Measurements from ENCODE around the gene MYEOV.
A peak's percentile ranks its signal among the peaks of the same experiment; 100 is the strongest.

The MYEOV gene

DNA sequence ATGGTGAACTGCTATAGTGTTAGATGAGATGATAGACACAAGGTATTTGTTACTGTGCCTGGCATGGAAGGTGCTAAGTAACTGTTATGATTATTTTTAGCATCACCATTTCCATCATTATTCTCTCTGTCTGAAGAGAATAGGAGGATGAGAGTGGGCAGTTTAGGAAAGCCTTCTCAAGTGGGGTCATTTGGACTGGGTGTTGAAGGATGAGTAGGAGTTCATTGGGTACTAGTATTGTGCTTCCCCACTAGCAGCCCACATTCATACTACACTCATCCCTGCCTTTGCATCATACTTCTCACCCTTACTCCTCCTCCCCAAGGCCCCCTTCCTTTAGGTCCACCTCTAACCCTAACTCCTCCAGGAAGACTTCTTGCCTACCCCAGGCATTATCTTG is 20.6 kb downstream of the MYEOV start:
- no peak for DNase-seq

DNA sequence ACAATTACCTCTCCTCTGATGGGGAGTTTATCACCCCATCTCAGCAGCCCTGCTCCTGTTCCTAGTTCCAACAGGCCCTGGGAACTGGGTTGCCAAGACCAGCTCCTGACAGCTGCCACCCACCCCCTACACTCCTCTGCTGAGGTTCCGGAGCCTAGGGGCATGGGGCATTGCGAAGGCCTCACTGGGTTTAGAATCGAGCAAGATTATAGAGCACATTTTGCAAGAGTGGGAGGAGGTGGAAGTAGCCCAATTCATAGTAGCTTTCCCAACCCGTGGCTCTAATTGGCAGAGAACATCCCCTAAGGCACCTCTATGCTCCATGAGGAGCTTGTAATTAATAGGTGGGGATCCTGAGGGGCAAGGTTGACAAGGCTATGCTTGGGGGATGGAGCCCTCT is 23.0 kb downstream of the MYEOV start:
- DNase-seq, result no peak

GRCh38 chr11:69317401-69318092 is 23.6 kb downstream of the MYEOV start:
- DNase-seq, result no peak

- DNase-seq, result no peak
These were observed 24.1 kb downstream of the MYEOV start for GRCh38 chr11:69318093-69318420.

DNA sequence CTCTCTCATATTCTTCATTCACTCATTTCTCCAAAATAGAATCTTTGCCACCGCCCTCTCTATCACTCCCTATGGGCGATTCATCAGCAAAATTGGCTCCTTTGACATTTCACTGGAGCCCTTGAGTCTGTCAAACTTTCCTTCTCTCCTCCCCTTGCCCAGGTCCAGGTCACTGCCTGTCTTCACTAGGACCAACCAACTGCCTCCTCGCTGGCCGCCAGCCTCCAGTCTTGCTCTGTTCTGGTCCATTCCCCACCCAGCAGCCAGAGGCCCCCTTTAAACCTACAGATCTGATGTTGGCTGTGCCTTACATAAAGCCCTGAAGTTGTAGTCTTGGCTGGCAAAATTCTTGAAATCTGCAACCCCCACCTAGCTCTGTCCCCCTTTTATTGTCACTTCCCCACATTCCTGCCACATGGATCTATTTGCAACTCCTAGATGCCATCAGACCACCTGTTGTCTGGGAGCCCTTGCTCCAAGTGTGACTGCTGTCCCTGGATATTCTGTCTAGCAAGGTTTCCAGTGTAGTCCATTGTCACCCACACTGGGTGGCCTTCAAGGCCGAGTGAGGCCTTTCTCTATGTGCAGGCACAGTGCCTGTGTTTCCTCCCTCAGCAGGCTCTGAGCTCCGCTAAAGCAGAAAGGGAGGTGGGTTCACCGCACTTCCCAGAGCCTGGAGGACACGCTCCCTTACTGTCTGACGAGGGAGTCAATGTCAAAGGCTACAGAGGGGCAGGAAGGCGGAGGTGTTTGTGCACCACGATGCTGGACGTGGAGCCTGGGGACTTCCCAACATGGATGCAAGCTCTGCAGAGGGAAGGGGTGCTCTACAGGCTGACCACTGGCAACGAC is 25.5 kb downstream of the MYEOV start:
- no peak for DNase-seq

GRCh38 chr11:69320326-69320725 is 26.4 kb downstream of the MYEOV start:
- DNase-seq, result no peak

GRCh38 chr11:69320756-69321741 is 27.1 kb downstream of the MYEOV start:
- DNase-seq, result no peak

DNA sequence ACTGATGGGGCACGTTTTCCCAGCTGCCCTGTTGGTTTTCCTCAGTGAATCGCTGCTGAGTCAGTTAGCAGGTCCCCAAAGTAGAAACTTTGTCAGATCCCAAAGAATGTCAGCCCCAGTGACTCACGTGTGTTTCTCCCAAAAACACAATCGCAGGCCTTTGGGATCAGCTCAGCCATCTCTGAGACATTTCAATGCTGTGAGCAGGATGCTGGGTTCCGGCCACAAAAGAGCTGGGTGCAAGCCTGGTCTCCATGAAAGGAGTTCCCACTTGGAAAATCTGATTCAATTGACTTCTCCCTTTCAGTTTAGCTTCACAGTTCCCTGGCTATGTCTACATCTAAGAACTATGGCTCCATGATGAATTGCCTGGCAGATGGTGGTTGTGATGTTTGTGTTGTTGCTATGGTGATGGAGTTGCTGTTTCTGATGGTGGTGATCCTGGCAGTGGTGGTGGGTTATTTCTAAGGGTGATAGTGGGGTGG is 28.0 kb downstream of the MYEOV start:
- peak in 1 of 51 donors; percentile 18 for DNase-seq

DNA sequence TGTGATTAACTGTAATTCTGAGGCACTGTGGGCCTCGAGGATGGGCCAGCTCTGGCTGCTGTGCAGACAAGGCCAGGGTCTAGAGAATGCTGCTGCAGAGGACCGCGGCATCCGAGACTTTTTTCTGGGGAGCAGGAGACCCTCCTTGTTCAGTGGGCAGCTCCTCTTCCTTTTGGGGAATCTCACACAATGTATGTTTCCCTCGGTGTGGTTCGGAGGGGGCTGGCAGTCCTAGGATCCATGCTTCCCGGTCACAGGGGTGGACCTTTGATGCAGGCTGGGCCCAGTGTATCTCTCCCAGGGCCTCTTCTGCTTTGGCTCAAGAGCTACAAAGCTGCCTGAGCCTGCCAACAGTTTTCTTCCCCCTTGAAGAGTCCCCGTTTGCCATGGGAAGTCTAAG is 31.5 kb downstream of the MYEOV start:
- no peak for DNase-seq

DNA sequence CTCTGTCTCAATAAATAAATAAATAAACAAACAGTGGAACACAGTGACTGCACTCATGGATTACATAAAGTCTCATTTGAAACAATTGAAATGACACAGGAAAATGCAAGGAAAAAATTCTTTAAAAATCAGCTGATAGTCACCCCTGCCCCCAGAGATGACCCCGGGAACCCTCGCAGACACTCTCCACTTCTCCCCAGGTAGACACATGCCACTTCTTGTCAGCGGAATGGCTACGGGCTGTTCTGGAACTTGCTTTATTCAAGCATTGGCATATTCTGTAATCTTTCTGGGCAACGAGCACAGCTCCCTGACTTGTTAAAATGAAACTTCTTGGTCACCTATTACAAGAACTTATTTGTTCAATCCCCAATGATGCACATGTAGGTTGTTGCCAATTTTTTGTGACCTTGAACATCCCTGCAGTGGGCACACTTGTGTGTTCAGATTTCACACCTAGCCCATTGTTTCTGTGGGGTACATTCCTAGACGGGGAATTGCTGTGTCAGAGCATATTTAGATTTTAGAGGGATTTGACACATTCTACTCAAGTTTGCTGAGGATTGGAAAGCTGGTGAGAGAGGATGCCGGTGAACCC is 32.8 kb downstream of the MYEOV start:
- DNase-seq, result no peak

DNA sequence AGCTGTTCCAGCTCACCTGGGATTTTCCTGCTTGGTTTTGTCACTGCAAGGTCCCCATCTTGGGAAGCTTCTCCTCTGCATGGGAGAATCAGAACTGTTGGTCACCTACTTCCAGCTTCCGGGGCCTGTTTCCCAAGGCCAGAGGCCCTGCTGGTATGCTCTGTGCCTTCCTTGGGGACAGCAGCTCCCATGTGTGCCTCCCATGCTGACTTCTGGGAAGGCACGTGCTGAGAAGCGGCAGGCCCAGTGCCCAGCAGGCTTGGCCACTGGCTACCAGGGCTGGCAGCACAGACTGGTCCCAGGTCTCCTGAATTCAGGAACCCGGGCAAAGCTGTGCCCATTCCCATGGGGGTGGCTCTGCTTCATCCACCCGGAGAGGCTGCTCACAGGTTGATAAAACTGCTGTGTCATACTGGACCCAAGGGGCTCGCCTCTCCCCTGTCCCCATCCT is 33.8 kb downstream of the MYEOV start:
- DNase-seq, result no peak

GRCh38 chr11:69328231-69328630 is 34.3 kb downstream of the MYEOV start:
- DNase-seq, result peak in 1 of 51 donors; percentile 11

DNA sequence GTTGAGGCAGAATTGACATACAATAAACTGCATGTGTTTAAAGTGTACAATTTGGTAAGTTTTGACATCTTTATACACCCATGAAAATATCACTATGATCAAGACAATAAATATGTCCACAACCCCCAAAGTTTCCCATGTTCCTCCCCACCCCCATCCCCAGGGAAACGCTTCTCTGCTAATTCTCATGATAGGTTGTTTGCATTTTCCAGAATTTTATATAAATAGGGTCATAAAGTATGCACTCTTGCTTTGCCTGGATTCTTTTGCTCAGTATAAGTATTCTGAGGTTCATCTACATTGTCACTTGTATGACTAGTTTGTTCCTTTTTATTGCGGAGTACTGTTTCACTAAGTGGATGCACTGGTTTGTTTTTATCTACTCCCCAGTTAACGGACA is 35.6 kb downstream of the MYEOV start:
- no peak for DNase-seq

GRCh38 chr11:69330330-69330729 is 36.4 kb downstream of the MYEOV start:
- DNase-seq, result no peak

DNA sequence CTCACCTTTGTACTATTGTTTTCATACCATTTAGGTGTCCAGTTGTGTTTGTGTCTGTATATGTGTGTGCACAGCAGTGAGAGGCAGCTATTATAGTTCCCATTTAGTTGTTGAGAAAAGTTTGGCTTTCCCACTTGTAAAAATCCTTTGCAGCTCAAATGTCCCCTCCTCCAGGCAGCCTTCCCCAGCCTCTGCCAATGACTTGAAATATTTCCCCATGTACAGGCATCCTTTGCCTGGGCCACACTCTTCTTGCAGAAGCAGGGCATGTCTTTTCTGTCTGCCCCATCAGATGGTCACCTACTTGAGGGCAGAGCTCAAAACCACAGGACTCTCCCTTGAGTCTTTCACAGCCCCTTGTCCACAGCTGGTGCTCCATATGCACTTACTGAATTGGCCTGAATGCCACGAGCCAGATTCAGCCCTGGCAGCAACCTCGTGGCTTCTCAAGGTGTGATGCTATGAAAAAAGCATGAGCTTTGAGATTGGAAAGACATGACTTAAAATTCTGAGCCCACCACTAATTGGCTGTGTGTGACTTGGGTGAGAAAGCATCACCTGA is 39.3 kb downstream of the MYEOV start:
- no peak for DNase-seq

DNA sequence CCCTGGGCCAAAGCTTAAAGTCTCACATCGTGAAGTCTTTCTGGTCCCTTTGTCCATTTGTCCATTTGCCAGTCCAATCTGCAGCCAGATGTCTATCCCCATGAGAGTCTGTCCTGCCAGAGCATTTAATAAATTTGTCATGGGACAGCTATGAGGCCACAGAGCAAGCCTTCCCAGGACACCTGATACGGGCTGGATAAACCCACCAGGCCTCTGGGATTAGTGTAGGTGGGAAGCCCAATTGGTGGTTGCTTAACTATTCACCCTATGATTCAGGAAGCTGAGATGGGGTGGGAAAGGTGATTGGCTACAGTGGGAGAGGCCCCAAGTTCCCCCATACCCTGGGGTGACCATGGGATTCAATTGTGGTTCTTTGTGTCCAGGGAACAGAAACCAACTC is 39.9 kb downstream of the MYEOV start:
- DNase-seq, result no peak

DNA sequence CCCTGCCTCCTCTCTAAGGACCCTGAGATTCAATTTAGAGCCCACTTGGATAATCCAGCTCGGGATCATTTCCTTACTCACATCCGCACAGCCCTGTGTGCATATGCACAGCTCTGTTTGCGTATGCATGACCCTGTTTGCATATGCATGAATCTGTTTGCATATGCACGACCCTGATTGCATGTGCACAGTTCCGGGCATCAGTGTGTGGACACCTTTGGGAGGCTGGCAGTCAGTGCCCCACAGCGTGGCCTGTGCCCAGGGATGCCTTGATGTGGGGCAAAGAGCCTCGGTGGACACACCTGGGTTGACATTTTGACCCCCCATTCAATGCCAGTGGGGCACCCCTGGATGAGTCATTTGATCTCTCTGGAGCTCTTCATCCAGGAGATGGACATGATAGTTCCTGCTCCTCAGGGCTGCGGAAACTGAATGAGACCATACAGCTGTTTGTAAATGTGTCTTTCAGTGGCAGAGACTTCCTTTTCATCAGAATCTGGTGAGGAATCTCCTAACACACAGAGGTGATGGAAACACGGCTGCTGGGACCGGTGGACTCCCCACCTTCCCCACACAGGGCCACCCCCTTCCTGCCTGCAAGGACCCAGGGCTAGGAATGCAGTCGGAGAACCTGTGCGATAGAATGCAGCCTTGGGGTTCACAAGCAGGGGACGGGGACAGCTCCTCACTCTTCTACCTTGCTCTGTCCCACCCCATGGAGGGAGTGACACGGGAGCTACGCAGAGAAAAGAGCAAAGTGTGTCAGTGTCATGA is 41.2 kb downstream of the MYEOV start:
- no peak for DNase-seq

DNA sequence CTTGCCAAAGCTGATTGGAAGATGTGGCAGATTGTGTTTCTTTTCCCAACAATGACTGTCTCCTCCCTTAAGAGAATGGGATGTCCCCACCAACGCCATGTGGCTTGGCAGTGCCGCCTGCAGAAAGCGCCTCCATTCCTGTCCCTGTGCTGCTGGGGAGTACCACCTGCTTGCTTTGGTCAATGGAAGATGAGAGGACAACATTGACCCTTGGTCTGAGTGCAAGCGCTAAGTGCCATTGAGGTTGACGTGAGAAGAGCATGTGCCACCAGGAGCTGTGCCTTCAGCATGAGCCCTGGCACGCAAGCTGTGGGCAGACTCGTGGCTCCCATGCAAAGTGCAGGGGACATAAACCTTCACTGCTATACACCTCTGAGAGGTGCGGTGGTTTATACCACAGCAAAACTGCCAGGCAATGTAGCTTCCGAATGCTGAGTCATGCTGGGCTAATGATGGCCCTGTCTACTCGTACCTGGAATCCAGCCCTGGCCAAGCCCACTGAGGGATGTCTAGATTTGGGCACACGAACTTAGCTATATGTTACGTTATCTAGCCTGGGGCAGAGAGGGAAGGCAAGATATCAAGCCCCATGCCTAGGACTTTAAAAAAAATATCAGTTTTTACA is 41.9 kb downstream of the MYEOV start:
- DNase-seq, result no peak

GRCh38 chr11:69337211-69337721 is 43.3 kb downstream of the MYEOV start:
- DNase-seq, result peak in 1 of 51 donors; percentile 6

Measured in hypothalamus (tissue), 51 donors.